ENCODE results near the gene PTPRA.

The PTPRA gene

DNA sequence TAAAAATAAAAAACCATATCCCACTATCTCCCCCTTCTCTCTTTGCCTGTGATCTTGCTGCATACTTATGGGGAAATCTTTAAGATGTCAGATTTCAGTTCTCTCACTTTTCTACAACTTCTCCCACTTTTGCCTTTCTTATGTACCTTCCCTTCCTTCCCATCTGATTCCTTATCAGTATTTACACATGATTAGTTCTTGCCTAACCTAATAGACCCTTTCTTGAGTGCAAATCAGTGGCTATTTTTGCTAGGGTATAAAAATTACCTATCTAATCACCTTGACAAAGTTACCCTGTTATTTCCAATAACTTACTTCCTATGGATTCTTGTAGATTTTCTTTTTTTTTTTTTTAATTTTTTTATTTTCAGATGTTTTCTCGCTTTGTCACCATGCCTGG is 75.7 kb downstream of the PTPRA start:
- no peak for ATAC-seq
- TF ChIP-seq, protein P1, sequence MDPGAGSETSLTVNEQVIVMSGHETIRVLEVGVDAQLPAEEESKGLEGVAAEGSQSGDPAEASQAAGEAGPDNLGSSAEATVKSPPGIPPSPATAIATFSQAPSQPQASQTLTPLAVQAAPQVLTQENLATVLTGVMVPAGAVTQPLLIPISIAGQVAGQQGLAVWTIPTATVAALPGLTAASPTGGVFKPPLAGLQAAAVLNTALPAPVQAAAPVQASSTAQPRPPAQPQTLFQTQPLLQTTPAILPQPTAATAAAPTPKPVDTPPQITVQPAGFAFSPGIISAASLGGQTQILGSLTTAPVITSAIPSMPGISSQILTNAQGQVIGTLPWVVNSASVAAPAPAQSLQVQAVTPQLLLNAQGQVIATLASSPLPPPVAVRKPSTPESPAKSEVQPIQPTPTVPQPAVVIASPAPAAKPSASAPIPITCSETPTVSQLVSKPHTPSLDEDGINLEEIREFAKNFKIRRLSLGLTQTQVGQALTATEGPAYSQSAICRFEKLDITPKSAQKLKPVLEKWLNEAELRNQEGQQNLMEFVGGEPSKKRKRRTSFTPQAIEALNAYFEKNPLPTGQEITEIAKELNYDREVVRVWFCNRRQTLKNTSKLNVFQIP (CRISPR knock-in tag; IDR thresholded peaks at IDR 0.05; ENCODE audit: borderline replicate concordance, low read depth), result no peak
- TF ChIP-seq BACH2 (CRISPR knock-in tag; IDR thresholded peaks at IDR 0.05; ENCODE audit: borderline replicate concordance), result no peak
- TF ChIP-seq SNAI2 (CRISPR knock-in tag; IDR thresholded peaks at IDR 0.05), result no peak

DNA sequence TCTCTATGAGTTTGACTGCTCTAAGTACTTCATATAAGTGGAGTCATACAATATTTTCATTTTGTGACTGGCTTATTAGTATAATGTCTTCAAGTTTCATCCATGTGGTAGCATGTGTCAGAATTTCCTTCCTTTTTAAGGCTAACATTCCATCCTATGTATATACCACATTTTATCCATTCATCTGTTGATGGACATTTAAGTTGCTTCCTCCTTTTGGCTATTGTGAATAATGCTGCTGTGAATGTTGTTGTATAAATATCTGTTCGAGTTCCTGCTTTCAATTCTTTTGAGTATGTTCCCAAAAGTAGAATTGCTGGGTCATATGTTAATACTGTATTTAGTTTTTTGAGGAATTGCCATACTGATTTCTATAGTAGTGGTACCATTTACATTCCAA is 79.5 kb downstream of the PTPRA start:
- no peak for ATAC-seq
- TF ChIP-seq GLIS3 (CRISPR knock-in tag; IDR thresholded peaks at IDR 0.05) (no peak), ESRRG (CRISPR knock-in tag; IDR thresholded peaks at IDR 0.05) (no peak), ARNTL (CRISPR knock-in tag; IDR thresholded peaks at IDR 0.05; ENCODE audit: borderline replicate concordance, low read depth) (no peak), ZNF8 (CRISPR knock-in tag; IDR thresholded peaks at IDR 0.05) (no peak), CSDC2 (CRISPR knock-in tag; IDR thresholded peaks at IDR 0.05) (no peak), TCF4 (CRISPR knock-in tag; IDR thresholded peaks at IDR 0.05; ENCODE audit: borderline replicate concordance) (no peak), ISL1 (CRISPR knock-in tag; IDR thresholded peaks at IDR 0.05) (no peak), ZFP3 (CRISPR knock-in tag; IDR thresholded peaks at IDR 0.05) (no peak), OSR1 (CRISPR knock-in tag; IDR thresholded peaks at IDR 0.05) (no peak), PPARA (CRISPR knock-in tag; IDR thresholded peaks at IDR 0.05; ENCODE audit: borderline replicate concordance) (no peak), RARB (CRISPR knock-in tag; IDR thresholded peaks at IDR 0.05) (no peak)
- TF ChIP-seq, protein P1 (CRISPR knock-in tag; IDR thresholded peaks at IDR 0.05; ENCODE audit: borderline replicate concordance, low read depth), result no peak
- TF ChIP-seq, protein P2, sequence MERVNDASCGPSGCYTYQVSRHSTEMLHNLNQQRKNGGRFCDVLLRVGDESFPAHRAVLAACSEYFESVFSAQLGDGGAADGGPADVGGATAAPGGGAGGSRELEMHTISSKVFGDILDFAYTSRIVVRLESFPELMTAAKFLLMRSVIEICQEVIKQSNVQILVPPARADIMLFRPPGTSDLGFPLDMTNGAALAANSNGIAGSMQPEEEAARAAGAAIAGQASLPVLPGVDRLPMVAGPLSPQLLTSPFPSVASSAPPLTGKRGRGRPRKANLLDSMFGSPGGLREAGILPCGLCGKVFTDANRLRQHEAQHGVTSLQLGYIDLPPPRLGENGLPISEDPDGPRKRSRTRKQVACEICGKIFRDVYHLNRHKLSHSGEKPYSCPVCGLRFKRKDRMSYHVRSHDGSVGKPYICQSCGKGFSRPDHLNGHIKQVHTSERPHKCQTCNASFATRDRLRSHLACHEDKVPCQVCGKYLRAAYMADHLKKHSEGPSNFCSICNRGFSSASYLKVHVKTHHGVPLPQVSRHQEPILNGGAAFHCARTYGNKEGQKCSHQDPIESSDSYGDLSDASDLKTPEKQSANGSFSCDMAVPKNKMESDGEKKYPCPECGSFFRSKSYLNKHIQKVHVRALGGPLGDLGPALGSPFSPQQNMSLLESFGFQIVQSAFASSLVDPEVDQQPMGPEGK (CRISPR knock-in tag; IDR thresholded peaks at IDR 0.05; ENCODE audit: borderline replicate concordance), result no peak
- TF ChIP-seq, protein P3, sequence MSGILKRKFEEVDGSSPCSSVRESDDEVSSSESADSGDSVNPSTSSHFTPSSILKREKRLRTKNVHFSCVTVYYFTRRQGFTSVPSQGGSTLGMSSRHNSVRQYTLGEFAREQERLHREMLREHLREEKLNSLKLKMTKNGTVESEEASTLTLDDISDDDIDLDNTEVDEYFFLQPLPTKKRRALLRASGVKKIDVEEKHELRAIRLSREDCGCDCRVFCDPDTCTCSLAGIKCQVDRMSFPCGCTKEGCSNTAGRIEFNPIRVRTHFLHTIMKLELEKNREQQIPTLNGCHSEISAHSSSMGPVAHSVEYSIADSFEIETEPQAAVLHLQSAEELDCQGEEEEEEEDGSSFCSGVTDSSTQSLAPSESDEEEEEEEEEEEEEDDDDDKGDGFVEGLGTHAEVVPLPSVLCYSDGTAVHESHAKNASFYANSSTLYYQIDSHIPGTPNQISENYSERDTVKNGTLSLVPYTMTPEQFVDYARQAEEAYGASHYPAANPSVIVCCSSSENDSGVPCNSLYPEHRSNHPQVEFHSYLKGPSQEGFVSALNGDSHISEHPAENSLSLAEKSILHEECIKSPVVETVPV (CRISPR knock-in tag; IDR thresholded peaks at IDR 0.05), result no peak
- TF ChIP-seq, protein P4, sequence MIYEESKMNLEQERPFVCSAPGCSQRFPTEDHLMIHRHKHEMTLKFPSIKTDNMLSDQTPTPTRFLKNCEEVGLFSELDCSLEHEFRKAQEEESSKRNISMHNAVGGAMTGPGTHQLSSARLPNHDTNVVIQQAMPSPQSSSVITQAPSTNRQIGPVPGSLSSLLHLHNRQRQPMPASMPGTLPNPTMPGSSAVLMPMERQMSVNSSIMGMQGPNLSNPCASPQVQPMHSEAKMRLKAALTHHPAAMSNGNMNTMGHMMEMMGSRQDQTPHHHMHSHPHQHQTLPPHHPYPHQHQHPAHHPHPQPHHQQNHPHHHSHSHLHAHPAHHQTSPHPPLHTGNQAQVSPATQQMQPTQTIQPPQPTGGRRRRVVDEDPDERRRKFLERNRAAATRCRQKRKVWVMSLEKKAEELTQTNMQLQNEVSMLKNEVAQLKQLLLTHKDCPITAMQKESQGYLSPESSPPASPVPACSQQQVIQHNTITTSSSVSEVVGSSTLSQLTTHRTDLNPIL (CRISPR knock-in tag; IDR thresholded peaks at IDR 0.05; ENCODE audit: low read depth), result no peak

DNA sequence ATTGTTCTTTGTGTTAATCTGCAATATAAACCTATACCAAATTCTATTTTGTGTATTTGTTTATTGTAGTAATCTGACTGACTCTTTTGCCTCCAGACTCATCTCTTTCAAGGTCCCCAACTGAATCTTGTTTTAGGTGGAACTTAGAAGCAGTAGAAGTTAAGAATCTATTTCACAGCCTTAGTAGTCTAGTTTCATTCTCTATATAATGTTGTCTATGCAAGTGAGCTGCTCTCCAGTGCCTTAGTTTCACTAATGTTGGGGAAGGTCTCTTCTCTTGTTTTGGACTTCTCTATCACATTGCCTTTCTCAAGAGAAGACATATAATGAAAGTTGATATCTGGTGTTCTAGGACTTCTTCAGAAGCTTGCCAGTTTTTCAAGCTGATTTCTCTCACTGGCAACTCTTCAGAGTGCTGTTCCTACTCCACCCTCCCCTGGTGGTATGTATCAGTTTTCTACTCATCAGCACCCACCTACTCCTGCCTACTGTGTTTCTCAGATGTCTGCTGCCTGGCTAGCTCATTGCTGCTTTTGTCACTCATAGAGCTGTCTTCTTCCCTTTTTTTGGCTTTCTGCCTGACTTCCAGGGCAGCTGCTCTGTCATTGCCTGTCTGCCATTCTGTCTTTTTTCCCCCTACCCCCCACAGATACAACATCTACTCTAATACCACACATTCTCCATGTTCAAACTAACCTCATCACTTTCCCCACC is 82.1 kb downstream of the PTPRA start:
- no peak for ATAC-seq
- TF ChIP-seq ZFP30 (CRISPR knock-in tag; IDR thresholded peaks at IDR 0.05) (no peak), TCF4 (CRISPR knock-in tag; IDR thresholded peaks at IDR 0.05; ENCODE audit: borderline replicate concordance) (no peak), ZC3H10 (CRISPR knock-in tag; IDR thresholded peaks at IDR 0.05) (no peak), ZFP3 (CRISPR knock-in tag; IDR thresholded peaks at IDR 0.05) (no peak), CSDC2 (CRISPR knock-in tag; IDR thresholded peaks at IDR 0.05) (no peak), BACH2 (CRISPR knock-in tag; IDR thresholded peaks at IDR 0.05; ENCODE audit: borderline replicate concordance) (no peak), ZNF8 (CRISPR knock-in tag; IDR thresholded peaks at IDR 0.05) (no peak), OSR1 (CRISPR knock-in tag; IDR thresholded peaks at IDR 0.05) (no peak)
- TF ChIP-seq, protein P3 (CRISPR knock-in tag; IDR thresholded peaks at IDR 0.05), result no peak
- TF ChIP-seq, protein P4 (CRISPR knock-in tag; IDR thresholded peaks at IDR 0.05; ENCODE audit: low read depth), result no peak
- TF ChIP-seq, protein P1 (CRISPR knock-in tag; IDR thresholded peaks at IDR 0.05; ENCODE audit: borderline replicate concordance, low read depth), result no peak

Measured in SK-N-SH treated with all-trans-retinoic acid at 6 μM for 48 hours (cell line).